ENCODE results near the gene HNRNPM. TPM values are rescaled to one million over a fixed set of nuclear protein-coding genes. Genes with fewer than 3 reads are reported as not detected.
"Not testable (repeated sequence)": the region's sequence is repeated elsewhere in the genome, so short reads cannot be mapped to it uniquely, and the experiment has no call there.

Gene HNRNPM
- total RNA-seq, 2 donors from 2014 or later, result 99.8 to 136 TPM

DNA sequence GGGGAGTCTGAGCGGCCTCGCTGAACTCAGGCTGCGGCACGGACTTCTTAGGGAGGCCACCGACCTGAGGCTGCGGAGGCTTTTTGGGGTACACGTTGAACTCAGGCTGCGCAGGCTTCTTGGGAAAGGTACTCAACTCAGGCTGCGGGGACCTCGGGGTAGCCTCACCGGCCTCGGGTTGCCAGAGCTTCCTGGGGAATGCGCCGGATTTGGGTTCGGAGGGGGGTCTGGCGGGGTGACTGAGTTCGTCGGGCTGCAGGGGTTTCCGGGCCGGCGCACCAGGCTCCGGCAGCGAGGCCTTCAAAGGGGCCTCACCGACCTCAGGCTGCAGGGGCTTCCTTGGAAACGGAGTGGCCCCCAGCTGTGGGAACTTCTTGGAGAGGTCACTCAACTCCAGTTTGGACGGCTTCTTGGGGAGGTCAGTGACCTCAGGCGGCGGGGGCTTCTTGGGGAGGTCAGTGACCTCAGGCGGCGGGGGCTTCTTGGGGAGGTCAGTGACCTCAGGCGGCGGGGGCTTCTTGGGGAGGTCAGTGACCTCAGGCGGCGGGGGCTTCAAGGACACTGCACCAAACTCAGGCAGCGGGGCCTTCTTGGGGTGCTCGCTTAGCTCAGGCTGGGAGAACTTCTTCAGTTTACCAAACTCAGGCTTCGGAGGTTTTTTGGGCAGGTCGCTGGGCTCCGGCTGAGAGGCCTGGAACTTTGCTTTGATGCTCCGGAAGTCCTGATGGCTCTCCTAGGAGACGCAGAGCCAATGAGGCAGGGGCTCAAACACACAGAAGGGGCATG, 54.5 kb downstream of the HNRNPM start:
- ATAC-seq (no peak), DNase-seq (no peak)
- intact Hi-C loops (cut with DNase I, micrococcal nuclease), result no loop called here

DNA sequence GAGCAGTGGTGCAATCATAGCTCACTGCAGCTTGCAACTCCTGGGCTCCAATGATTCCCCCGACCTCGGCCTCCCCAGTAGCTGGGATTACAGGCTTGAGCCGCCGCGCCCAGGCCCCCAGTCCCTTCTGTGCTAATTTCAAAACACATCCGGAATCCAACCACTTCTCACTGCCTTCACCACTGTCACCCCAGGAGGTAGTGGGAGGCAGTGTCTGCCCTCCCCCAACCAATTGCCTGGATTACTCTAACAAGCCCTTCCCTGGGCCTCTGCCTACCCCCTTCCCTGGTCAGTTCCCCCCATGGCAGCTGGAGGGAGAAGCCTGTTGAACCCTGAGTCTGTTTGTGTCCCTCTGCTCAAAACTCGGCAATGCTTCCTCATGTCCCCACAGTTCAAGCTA, 55.4 kb downstream of the HNRNPM start:
- intact Hi-C loops (cut with DNase I, micrococcal nuclease), result no loop called here
- ATAC-seq (no peak), DNase-seq (no peak)

DNA sequence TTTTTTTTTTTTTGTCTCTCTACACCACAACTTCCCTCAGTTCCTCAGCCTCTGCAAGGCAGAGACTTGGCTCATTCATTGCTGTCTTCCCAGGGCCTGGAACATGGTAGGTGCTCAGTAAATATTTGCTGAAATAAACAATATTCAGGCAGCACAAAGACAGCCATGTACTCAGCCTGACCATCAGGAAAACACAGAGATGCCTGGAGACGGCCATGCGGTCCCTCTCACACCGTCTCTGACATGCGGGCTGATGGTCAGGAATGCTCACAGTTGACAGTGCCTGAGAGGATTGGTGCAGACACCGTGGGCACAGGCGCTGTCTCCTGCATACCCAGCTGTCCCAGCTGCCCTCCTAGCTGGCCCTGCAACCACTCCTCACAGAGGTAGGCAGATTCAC, 56.7 kb downstream of the HNRNPM start:
- DNase-seq, result no peak
- intact Hi-C loops (cut with DNase I, micrococcal nuclease), result no loop called here
- no peak for ATAC-seq

DNA sequence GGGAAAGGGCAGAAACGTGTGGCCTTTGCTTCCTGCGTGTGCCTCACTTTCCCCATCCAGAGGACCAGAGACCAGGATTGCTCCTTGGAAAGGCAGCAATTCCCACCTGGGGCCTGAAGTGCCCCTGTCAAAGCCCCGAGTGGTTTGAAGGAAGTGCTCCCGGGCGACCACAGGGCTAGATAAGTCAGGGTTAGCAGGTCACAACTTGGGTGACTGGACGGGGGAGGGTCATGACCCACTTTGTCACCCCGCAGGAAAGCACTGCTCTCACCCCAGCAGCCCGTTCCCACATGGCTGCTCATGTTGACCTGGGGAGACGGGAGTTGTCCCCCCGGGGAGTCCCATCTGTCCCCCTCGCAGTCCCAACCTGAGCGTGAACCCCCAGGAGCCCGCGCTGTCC, 57.2 kb downstream of the HNRNPM start:
- intact Hi-C loops (cut with DNase I, micrococcal nuclease), result no loop called here
- no peak for ATAC-seq
- DNase-seq, result no peak

DNA sequence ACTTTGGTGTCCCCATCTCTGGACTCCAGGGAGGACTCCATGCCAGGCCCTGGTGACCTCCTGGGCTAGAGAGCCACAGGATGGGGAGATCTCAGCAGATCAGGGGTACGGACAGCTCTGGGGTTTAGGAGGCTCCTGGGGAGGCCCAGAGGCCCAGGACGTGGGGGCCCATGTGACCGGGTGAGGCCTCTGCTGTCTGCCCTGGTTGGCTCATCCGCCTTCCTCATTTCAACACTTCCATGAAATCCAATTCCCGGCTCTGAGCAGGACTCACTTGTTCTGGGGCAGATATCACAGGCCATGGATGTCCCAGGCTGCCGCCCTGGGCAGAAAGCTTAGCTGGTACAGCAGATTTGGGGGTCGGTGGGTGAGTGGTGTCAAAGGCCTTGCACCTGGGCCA, 58.7 kb downstream of the HNRNPM start:
- intact Hi-C loops (cut with DNase I, micrococcal nuclease), result no loop called here
- DNase-seq, result no peak
- ATAC-seq, result no peak

DNA sequence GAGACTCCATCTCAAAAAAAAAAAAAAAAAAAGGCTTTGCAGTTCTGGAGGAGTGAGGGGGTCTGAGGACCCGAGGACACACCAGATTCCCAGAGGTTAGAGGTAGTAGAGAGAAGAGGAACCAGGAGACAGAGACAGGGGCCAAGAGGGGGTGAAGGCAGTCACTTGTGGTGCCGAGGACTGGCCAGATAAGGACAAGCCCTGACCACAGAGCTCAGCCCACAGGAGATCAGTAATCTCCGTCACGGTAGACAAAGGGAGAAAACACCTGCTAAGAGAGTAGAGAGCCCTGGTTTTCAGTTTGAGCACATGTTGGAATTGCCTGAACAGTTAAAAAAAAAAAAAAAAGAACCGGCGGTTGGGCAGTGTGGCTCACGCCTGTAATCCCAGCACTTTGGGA, 59.4 kb downstream of the HNRNPM start:
- ATAC-seq (no peak), DNase-seq (no peak)
- intact Hi-C loops (cut with DNase I, micrococcal nuclease), result no loop called here

DNA sequence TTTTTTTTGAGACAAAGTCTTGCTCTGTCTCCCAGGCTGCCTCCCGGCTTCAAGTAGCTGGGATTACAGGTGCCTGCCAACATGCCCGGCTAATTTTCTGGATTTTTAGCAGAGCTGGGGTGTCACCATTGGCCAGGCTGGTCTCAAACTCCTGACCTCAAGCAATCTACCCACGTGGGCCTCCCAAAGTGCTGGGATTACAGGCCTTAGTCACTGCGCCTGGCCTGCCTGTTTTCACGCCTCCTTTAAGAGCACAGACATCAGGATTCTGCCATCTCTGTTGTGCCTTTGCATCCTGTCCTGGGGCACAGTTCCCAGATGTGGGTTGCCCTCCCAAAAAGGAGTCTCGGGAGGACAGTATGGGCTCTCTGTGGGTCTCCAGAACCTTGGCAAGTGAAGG, 60.1 kb downstream of the HNRNPM start:
- ATAC-seq (no peak), DNase-seq (no peak)
- intact Hi-C loops (cut with DNase I, micrococcal nuclease), result loop anchor here in 1 of 2 donors (5.0 kb wide), 1 partner anchor 153 kb away; no protein-coding TSS in a partner anchor

DNA sequence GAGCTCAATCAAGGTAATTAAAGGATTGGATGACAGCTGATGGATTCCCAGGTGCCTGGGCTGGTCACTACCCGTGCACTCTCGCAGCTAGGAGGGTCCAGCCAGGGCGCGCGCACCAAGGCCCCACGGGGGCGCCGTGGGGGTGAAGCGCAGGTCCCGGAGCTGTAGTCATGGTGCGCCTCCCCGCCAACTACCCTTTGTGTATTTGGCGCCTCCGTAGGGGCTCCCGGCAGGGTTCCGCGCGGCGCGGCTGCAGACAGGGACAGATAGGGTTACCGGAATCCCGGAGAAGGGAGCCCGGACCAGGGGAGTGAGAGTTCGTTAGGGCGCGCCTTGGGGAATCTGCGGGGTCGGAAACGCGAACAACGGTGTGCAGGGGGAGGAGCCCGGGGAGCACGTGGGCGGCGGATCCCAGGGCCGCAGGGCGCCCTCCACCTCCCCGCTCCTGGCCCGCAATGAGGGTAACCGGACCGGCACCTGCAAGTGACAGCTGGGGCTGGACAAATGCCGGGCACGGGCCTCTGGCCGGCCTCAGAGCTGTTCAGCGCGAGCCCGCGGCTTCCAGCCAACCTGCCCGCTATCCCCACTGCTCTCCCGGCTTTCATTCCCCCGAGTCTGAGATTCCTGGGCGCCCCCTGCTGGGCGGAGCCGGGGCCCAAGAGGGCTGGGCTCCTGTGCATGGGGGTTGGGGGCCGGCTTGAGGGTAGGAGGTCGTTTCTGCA, 61.1 kb downstream of the HNRNPM start:
- intact Hi-C loops (cut with DNase I, micrococcal nuclease), result loop anchor here in 1 of 2 donors (5.0 kb wide), 1 partner anchor 154 kb away; no protein-coding TSS in a partner anchor
- DNase-seq (peak in 1 of 2 donors; percentile 86), ATAC-seq (peak; percentile 82)

DNA sequence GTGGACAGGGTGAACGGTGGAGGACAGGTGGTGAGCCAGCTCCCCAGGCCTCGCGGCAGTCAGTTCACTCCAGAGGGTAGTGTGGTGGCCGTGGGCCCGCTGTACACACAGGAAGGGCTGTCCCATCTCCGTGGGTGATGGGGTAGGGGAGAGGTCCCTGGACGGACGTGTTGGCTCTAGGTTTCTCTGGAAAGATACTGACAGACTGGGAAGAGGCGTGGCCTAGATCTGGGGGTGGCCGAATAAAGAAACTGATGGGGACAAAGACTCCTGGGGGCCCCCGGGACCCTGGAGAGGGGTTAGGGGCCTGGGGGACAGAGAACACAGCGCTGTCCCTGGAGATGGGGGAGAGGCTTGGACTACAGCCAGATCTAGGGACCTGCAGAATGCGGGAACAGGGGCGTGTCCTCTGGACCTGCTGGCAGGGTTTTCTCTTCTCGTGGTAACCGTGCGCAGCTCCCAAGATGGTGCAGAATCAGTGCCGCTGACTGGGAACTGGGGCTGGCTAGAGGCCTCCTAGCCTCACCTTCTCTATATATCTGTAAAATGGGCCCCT, 61.7 kb downstream of the HNRNPM start:
- DNase-seq (no peak), ATAC-seq (peak; percentile 50)
- intact Hi-C loops (cut with DNase I, micrococcal nuclease), result loop anchor here in 1 of 2 donors (5.0 kb wide), 1 partner anchor 154 kb away; no protein-coding TSS in a partner anchor

DNA sequence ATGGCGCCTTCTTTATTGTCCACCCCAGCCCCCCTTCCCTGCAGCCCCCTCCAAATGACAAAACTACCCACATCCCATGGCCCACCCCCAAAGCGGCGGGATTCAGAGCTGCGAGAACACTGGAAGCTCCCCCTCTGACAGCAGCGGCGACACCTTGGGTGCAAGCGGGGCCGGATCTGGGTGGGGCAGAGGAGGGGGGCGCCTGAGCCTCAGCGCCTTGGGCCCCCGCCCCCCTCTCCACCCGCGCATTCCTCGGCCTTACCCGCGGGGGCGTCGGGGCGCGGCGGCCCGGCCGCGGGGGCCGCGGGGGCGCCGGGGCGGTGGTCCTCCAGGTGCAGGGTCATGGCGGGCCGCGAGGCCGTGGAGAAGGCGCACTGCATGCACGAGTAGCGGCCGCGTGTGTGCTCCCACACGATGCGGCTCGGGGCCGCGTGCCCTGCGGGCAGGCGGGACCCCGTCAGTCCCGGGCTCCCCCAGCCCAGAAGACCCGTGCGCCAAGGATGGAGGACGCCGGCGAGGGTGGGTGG, 65.9 kb downstream of the HNRNPM start:
- intact Hi-C loops (cut with DNase I, micrococcal nuclease), result no loop called here
- ATAC-seq, result no peak
- DNase-seq, result no peak

DNA sequence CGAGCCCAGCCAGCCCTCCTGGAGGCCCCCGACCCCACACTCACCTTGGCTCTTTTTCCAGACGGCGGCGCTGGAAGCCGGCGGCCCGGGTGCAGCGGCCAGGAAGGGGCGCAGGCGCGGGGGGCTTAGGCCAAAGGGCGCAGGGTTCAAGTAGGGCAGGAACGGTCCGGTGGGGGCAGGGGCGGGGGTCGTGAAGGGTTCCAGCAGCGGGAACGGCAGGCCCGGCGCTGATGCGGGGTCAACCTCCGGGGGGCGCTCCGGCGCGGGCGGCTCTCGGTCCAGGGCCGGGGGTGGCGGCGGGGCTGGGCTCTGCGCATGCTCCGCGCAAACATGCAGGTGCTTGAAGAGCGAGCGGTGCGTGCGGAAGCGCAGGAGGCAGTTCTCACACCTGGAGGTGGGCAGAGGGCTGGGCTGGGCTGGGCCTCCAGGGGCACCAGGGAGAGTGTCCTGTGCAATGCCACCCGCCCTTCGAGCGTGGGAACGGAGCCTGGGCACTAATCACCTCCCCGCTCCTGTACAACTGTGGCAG, 66.9 kb downstream of the HNRNPM start:
- intact Hi-C loops (cut with DNase I, micrococcal nuclease), result no loop called here
- ATAC-seq (peak; percentile 29), DNase-seq (peak; percentile 37 to 53)

DNA sequence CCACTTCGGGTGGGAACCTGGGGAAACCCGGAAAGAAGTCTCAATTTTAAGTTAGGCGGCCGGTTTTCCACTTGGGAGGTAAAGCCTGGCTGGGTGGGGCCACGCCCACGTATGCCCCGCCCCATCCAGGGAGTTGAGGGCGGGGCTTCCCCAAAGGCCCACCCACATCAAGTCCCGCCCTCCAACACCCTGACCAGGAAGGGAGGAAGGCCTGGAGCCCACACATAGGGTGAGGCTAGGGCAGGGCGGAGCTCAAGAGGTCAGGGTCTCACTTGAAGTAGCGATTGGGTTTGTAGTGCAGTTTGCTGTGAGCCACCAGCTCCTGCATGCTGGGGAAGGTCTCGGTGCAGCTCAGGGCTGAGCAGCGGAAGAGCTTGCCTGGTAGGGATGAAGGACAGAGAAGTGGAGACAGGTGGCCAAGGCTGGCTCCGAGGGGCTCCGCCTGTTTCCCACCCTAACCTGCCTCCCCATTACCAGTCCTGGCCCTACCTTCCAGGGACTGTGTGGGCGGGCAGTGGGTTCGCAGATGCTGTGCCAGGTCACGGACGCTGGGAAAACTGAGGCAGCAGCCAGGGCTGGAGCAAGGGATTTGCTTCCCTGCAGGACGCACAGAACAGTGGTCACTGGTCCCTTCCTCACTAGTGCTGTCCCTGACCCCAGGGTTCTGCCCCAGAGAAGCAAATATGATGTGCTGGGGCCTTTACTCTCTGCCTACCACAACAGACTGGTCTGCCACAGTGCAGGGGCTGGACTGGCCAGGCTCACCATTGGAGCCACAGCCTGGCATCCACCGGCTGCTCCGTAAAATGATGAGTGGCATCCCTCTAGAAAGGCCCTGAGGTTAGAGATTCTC, 67.6 kb downstream of the HNRNPM start:
- intact Hi-C loops (cut with DNase I, micrococcal nuclease), result no loop called here
- peak; percentile 57 for ATAC-seq
- DNase-seq, result peak; percentile 51 to 67

DNA sequence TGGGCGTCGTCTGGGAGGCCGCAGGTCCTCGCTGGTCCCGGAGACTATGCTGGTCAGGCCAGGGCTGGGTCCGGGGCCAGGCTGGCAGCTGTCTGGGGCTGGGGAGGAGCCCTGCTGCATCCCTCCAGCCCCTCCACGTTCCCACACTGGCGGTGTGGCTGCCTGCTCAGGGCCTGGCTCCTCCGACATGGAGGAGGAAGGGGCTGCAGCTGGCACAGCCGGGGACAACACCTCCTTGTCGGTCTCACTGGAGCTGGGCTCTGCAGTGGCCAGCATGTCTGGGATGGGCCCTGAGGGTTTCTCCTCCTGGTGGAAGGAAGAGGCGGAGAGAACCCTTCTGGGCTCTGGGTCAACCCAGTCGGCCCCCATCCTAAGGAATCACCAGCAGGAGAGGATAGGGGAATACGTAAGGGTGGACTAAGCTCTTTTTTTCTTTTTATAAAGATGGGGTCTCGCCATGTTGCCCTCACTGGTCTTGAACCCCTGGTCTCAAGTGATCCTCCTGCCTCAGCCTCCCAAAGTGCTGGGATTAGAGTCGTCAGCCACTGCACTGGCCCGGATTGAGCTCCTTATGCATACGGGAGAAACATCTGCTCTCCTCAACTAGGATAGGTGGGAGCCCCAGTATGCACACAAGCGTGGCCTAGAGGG, 68.4 kb downstream of the HNRNPM start:
- intact Hi-C loops (cut with DNase I, micrococcal nuclease), result no loop called here
- no peak for ATAC-seq
- peak in 1 of 2 donors; percentile 29 for DNase-seq

DNA sequence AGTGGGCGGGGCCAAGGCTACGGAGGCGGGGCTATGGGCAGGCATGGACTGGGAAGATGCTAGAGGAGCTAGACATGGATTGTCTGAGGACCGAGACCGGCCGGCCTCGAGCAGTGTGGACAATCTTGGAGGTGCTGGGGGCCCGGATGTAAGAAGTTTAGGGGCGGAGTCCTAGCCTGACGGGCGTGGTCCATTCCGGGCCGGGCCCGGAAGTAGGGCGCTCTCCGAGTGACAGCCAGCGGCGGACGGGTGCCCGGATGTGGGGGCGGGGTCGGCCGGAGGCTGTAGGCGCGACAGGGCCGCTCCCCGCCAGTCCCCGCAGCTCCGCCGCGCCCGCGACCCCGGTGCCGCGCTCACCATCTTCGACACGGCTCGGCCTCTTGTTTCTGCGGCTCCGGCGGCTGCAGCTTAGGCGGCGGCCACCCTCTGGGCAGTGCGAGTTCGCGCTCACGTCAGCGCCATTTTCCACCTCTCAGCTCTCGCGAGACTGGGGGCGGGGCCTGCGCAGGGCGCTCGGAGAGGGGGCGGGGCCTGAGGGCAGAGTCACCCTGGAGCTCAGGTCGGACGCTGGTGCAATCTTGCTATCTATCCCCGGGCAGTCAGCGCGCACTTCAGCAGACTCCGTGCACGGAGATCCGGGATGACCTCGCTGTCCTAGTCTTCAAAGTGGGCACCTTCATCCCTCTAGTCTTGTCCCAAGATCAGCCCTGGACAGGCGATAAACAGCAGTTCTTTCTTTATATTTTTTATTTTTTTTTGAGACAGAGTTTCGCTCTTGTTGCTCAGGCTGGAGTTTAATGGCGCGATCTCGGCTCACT, 69.1 kb downstream of the HNRNPM start, which contains the start of gene ZNF414:
Gene ZNF414 (minus strand): TSS at position 481 of the 818 bp plus-strand sequence. CDS start 121 bp downstream, at position 360.
- DNase-seq (peak; percentile 97 to 99), ATAC-seq (peak; percentile 87)
- intact Hi-C loops (cut with DNase I, micrococcal nuclease), result no loop called here

DNA sequence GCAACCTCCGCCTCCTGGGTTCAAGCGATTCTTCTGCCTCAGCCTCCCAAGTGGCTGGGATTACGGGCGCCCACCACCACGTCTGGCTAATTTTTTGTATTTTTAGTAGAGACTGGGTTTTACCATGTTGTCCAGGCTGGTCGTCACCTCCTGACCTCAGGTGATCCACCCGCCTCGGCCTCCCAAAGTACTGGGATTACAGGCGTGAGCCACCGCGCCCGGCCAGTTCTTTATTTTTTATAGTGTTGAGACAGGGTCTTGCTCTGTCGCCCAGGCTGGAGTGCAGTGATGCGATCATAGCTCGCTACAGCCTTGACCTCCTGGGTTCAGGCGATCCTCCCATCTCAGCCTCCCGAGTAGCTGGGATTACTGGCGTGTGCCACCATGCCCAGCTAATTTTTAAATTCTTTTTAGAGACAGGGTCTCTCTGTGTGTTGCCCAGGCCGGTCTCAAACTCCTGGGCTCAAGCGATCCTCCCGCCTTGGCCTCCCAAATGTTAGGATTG, 69.8 kb downstream of the HNRNPM start:
- ATAC-seq; intact Hi-C loops (cut with DNase I, micrococcal nuclease): not testable (repeated sequence)
- DNase-seq, result peak in 1 of 2 donors; percentile 29

DNA sequence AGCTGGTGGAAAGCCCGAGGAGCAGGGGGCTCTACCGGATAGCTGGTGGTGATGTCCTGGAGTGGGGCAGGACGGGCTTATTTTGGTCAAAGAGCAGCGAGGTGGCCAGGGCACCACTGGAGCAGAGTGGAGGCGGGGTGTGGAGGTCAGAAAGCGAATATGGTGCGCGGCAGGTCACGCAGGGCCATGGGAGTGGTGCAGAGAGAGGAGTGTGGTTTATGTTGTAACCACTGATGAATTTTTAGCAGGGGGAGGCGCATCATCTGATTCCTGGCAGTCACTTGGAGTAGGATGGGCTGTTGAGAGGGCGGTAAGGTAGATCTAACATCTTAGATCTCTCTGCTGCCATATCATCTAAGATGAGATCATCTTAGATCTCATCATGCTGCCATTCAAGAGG, 70.5 kb downstream of the HNRNPM start:
- intact Hi-C loops (cut with DNase I, micrococcal nuclease), result no loop called here
- no peak for DNase-seq
- no peak for ATAC-seq

Data from left colon (tissue), 2 donors.